HepG2 (cell line): Measurements from ENCODE around the gene AHNAK. TPM values are rescaled to one million over a fixed set of nuclear protein-coding genes. Genes with fewer than 3 reads are reported as not detected.

Experiments
- AHDC1 ChIP-seq: sonication (generic); formaldehyde crosslinking; IDR thresholded peaks from 2 replicates; pipeline ENCODE4 v1.5.1; 2020; ENCODE audit warnings: mild to moderate bottlenecking, missing genetic modification reagents, borderline replicate concordance
- HNF1B ChIP-seq: sonication (generic); formaldehyde crosslinking; IDR thresholded peaks from 2 replicates; pipeline ENCODE4 v1.5.1; 2020; ENCODE audit warnings: mild to moderate bottlenecking, moderate library complexity, missing genetic modification reagents
- NFAT5 ChIP-seq: sonication (generic); formaldehyde crosslinking; IDR thresholded peaks from 2 replicates; pipeline ENCODE4 v1.4.0; 2020; ENCODE audit warnings: missing genetic modification reagents
- SALL2 ChIP-seq: sonication (generic); formaldehyde crosslinking; IDR thresholded peaks from 2 replicates; pipeline ENCODE4 v1.8.1; 2023; ENCODE audit warnings: mild to moderate bottlenecking, missing genetic modification reagents, inconsistent platforms
- ZBTB2 ChIP-seq: sonication (generic); formaldehyde crosslinking; IDR thresholded peaks from 2 replicates; pipeline ENCODE4 v1.8.0; 2022; ENCODE audit warnings: low read depth, missing genetic modification reagents
- ZNF430 ChIP-seq: sonication (generic); formaldehyde crosslinking; IDR thresholded peaks from 2 replicates; pipeline ENCODE4 v1.9.0; 2021; ENCODE audit warnings: mild to moderate bottlenecking, missing genetic modification reagents
- ZNF564 ChIP-seq: sonication (generic); formaldehyde crosslinking; IDR thresholded peaks from 2 replicates; pipeline ENCODE4 v1.8.1; 2023; ENCODE audit warnings: mild to moderate bottlenecking, missing genetic modification reagents
- polyA plus RNA-seq, 8 experiments: library from polyadenylated mRNA; depleted of rRNA in 3 of 8; stranded (reverse) in 7 of 8; unstranded in 1 of 8; fragments of >200 nt; fragmentation: Illumina TruSeq in 4 of 8; extraction: Trizol in 4 of 8; gene quantifications; 2 replicates each; pipeline versions ENCODE4 v1.2.1 to v1.2.3, GENCODE V29; 2011 to 2016; ENCODE audit warnings: low read depth in 4 of 8, missing spikeins in 1 of 8, mixed read lengths in 1 of 8; ENCODE audit not compliant: insufficient read depth in 1 of 8
- total RNA-seq, 5 experiments: library from RNA; depleted of rRNA; stranded (reverse); fragments of >200 nt; fragmentation: Illumina TruSeq; extraction: Trizol; gene quantifications; 2 replicates each; pipeline ENCODE4 v1.2.3, GENCODE V29; 2016; ENCODE audit warnings: low read depth in 1 of 5
- TF ChIP-seq, protein P1 (sequence below): sonication (generic); formaldehyde crosslinking; IDR thresholded peaks from 2 replicates; pipeline ENCODE4 v1.4.0; 2020; ENCODE audit warnings: missing genetic modification reagents

AHNAK gene
- total and polyA plus RNA-seq, 2 of the 13 experiments (the other 11 are each of a cell fraction or from before 2014, with no cell fraction given) = 23.4 to 25.0 TPM

GRCh38 chr11:62545437-62546243 lies 966 bp downstream of the AHNAK start (continued):
- TF ChIP-seq, protein P1, sequence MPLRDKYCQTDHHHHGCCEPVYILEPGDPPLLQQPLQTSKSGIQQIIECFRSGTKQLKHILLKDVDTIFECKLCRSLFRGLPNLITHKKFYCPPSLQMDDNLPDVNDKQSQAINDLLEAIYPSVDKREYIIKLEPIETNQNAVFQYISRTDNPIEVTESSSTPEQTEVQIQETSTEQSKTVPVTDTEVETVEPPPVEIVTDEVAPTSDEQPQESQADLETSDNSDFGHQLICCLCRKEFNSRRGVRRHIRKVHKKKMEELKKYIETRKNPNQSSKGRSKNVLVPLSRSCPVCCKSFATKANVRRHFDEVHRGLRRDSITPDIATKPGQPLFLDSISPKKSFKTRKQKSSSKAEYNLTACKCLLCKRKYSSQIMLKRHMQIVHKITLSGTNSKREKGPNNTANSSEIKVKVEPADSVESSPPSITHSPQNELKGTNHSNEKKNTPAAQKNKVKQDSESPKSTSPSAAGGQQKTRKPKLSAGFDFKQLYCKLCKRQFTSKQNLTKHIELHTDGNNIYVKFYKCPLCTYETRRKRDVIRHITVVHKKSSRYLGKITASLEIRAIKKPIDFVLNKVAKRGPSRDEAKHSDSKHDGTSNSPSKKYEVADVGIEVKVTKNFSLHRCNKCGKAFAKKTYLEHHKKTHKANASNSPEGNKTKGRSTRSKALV = peak; percentile 79
- no peak for TF ChIP-seq AHDC1 (CRISPR knock-in tag)
- TF ChIP-seq NFAT5 (CRISPR knock-in tag) = no peak
- TF ChIP-seq ZNF430 (CRISPR knock-in tag) = peak; percentile 65; the same call in 1 of the 2 replicates
- no peak; the same call in 1 of the 2 replicates for TF ChIP-seq ZBTB2
- TF ChIP-seq ZNF564 = peak; percentile 46; the same call in 1 of the 2 replicates
- TF ChIP-seq HNF1B (CRISPR knock-in tag) = peak; percentile 89
- TF ChIP-seq SALL2 = no peak; the same call in 1 of the 2 replicates
